Epidermal melanocyte (primary cell): ENCODE measurements around the gene ALDH4A1.

Source experiments
- DNase-seq: peaks from one replicate; pipeline ENCODE4 v3.0.0; 2011; ENCODE audit warnings: low spot score; ENCODE audit not compliant: insufficient read length

Gene ALDH4A1

DNA sequence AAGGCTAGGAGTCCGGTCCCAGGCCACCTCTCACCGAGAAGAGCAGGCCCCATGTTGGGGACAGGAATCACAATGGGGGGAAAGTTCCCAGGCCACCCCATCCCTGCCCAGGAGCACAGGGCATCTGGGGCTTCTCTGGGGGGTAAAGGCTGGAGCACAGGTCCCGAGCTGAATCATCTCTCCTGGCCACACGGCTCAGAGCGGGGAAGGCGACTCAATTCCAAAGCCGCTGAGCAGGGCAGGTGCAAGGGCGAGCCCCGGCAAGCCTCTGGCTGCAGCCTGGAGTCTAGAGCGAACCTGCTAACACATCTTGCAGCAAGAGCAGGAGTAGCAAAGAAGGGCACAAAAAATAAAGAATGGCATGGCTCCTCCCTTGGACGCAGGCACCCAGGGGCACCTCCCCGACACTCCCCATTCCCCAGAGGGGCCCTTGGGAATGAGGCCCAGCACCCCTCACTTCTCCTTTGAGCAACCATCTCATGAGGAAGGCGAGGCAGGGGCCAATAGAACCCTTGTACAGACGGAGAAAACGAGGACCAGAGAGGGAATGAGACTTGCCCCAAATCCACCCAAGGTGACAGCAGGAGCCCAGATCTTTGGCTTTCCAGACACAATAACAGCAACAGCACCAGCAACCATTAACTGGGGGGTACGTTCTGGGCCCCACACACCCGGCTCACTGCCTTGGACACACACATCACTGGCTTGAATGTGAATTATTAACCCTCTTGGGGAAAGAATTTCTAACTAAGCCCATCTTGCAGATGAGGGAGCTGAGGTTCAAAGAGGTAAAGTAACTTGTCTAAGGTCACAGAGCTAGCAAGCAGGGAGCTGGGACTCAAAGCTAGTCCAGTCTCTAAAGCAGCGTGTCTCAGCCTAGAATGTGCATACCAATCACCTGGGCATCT lies 20.7 kb upstream of the ALDH4A1 start:
- DNase-seq, result no peak

DNA sequence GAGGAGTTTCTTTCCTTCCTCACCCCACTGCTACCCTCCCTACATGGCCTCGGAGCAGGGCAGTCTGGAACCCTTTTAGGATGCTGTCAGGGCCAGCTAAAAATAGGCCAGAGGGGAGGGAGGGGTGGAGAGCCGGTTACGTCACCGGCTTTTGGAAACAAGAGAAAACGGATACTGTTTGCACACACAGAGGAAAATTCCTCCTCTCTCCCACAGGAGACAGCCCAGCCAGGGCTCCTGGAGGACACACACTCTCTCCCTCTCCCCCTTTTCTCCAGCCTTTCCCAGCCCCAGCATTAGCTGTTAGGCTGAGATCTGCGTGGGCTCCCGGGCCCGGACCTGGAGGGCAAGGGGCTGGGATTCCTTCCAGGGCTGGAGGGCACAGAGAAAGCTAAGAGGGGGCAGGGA lies 20.0 kb upstream of the ALDH4A1 start:
- DNase-seq, result peak; percentile 93

DNA sequence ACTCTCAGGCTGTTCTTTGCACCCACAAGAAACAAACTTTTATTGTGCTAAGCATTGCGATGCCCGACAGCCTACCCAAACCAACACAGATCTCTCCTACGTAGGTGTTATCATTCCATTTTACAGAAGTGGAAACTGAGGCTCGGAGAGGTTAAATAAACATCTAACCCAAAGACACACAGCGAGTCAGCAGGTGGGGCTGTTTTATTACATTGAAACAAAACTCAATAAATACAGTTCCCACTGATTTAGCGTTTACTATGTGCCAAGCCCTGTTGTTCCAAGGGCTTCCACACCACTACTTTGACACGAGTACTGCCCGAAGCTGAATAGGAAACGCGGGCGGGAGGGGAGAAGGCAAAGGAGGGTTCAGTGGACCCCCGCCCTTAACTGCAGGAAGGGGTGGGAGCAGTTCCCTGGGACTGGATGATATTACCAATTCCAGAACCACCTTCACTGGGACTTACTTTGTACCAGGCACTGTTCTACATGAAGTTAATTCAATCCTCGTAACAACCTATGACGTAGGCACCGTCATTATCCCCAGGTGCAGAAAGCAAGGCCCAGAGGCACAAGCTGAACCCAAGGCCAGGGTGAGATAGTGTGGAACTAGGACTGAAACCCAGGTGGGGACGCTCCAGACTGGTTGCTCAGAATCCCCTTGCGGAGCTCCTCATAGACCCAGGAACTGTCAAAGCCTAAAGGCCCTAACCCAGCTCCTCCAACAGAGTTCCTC lies 19.3 kb upstream of the ALDH4A1 start:
- no peak for DNase-seq

DNA sequence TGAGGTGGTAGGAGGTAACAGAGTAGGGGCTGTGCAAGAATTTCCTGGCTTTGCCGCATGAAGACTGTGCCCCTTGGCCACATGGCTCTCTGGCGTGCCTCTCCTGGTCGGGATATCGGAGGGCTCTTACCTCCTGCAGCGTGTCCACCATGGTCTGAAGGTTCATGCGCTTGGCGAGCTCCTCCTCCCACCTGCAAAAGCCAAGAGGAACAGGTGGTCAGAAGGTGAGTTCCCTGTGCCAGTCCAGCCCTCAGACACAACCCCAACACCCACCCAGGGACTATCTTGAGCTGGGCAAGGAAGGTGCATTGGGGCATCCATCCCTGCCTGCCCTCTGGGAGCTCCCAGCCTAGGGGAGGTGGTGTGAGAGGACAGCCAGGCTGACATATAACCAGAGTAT lies 18.6 kb upstream of the ALDH4A1 start:
- no peak for DNase-seq

DNA sequence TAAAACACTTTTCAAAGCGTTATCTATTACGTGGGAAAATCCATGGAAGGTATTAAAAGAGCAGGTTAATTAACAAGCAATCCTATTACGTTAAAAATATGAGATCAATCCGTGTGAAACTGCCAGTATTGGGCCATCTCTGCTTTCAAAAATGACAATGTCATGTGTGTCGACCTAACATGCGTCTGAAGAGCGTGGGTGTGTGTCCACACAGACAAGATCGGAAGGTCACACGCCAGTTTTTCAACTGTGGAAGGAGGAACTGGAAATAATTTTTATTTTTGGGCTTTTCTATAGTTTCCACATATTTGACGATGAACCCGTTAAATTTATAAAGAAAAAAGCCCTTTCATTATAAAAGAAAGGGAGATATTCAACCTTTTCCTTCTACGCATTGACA lies 17.6 kb upstream of the ALDH4A1 start:
- DNase-seq, result no peak

DNA sequence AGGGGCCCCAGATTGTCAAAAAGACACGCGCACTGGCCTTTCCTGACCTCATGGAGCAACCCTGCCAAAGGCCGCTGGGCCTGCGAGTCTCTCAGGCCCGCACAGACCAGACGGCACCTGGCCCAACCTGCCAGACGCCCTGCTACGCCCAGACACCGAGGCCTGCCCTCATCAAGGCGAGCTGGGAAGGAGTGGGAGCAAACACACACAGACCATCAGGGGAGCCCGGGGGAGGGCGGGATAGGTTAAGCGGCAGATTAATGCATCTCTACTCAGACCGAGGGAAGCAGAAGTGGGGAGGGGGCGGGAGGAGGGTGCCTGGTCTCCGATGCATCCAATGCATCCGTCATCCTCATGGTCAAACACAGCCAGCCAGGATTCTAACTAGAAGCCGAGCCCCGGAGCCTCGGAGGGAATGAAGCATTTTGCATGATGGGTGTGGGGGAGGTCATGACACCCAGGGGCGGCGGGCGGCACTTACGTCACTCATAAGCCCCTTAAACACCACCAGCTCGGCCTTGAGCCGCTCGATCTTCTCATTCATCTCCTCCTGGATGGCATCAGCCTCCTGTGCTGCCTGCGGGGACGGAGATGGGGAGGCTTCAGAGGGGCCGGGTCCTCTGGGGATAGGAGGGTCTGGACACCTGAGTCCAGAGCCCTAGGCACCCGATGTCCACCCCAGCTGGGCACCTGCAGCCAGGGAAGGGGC lies 17.0 kb upstream of the ALDH4A1 start:
- no peak for DNase-seq

DNA sequence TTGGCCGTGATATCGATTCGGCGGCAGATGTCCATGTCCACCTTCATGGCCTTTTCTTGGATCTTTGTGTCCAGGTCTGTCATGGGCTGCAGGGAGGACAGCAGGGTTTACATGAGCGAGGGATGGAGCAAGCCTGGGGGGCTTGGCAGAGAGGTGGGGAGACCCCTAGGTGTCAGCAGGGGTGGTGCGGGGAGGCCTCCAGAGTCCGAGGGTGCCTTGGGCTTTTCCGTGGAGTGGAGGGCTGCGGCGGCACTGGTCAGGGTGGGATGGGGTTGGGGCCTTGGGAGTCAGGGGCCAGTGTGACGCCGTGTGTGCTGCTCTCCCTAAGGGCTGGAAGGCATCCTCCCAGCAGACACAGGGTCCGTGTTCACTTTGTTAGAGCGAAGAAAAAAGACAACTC lies 16.1 kb upstream of the ALDH4A1 start:
- no peak for DNase-seq

DNA sequence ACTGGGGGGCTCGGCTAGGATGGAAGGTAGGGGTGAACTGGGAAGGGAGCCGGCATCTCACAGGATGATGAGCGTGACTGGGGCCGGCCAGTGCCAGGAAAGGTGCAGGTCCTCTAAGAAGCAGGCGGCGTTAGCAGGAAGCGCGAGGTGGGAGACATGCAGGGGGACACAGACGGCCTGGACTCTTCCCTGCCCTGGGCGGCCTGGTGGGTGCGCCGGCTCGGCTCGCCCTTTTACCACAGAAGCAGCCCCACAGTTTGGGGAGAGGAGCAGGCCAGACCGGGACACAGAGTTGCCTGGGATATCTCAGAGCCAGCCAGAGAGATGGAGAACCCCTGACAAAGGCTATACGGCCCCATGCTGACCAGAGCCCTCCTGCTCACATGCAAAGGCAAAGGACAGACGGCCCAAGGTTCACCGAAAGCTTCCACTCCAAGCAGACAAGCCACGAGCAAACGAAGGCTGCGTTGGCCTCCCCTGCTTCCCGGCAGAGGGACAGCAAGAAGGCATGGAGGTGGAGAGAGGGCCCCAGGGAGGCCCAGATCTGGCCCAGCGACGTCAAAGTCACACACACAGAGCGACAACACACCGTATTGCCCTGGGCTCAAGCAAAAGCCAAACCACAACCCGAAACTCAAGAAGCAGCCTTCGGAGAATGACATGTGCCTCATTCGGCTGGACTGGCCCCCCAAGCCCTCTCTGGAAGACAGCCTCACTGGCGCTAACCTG lies 14.9 kb upstream of the ALDH4A1 start:
- no peak for DNase-seq

DNA sequence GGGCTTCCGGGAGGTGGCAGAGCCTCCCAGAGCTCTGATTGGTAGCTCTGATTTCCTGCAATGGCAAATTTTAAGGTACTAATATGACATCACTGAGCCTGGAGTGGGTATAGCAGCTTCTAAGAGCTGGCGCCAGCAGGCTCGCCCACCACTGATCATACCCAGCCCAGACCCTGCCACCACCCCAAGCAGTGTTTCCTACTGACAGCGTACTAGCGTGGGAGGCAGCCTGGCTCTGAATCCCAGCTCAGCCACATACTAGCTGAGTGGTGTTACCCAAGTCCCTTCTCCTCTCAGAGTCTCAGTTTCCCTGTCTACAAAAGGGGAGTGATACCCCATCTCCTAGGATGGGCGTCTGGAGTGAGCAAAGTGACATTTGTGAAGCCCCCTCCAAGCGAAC lies 13.0 kb upstream of the ALDH4A1 start:
- no peak for DNase-seq

DNA sequence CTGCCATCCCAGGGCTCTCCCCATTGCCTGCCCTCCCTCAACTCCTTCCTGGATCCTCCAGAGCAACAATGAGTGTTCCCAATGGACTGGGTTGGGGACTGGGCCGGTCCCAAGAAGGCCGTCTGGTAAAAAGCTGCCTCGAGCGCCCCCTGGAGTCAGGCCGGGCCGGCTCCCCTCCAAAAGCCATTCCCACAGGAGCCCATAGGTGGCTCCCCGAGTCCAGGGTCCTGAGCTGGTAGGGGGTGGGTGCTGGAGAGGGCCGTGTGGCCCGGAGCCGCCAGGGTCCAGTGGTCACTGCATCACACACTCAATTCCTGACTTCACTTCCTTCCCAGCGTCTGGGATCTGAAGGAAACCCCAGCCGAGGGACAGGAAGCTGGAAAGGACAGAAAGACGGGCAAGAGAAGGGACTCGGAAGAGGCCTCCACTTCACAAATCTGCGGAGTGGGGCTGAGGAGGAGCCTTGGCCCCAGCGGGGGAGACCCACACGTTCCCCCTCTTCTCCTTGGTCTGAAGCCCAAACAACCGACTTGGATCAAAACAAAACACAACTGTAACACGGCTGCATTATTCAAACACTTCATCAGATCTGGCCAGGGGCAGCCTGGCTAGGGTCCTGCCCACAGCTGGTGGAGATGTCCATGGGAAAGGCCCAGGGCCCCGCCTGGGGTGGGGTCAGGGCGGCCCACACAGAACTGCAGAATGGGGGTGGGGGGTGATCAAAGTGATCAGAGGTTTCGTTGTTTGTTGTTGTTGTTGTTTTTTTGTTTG lies 10.9 kb upstream of the ALDH4A1 start:
- peak; percentile 95 for DNase-seq

DNA sequence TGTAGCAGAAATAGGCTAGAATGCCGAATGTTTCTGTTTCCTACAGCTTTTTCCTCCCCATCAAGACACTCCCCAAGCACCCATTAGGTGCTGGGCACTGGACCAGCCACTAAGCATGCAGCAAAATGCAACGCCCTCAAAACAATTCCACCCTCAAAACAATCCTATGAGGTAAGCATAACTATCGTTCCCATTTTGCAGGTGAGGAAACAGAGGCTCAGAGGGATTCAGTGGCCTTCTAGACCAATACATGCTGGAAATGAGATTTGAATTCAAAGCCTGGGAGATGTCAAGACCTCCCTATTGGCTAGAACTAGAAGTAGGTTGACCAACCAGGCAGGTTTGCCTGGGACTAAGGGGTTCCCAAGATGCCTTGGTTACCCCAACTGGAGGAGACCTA lies 10.2 kb upstream of the ALDH4A1 start:
- DNase-seq, result no peak

DNA sequence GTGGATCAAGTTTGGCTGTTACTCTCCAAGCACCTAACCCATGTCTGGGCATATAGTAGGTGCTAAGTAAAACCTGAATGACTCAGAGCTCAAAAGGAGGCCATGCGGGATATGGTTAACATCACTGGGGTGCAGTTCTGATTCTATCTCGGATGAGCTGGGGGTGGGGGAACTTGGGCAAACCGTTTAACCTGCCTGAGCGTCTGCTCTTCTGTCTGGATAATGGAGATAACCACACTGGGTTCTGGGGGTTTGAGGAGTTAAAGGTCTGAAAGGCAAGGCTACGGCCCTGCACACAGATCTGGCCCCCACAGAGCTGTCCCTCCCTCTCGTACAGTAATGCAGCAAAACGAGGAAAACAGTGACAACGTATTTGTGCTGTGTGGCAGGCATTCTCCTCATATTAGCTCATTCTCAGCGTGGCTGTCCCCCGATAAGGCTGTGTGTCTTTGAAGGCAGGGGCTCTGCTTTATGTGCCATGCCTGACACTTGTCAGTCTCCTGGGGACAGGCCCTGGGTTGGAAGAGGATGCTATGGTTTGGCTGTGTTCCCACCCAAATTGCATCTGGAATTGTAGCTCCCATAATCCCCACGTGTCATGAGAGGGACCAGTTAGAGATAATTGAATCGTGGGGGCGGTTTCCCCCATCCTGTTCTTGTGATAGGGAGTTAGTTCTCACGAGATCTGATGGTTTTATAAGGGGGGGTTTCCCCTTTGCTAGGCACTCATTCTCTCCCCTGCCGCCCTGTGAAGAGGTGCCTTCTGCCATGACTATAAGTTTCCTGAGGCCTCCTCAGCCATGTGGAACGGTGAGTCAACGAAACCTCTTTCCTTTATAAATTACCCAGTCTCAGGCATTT lies 6.8 kb upstream of the ALDH4A1 start:
- no peak for DNase-seq

DNA sequence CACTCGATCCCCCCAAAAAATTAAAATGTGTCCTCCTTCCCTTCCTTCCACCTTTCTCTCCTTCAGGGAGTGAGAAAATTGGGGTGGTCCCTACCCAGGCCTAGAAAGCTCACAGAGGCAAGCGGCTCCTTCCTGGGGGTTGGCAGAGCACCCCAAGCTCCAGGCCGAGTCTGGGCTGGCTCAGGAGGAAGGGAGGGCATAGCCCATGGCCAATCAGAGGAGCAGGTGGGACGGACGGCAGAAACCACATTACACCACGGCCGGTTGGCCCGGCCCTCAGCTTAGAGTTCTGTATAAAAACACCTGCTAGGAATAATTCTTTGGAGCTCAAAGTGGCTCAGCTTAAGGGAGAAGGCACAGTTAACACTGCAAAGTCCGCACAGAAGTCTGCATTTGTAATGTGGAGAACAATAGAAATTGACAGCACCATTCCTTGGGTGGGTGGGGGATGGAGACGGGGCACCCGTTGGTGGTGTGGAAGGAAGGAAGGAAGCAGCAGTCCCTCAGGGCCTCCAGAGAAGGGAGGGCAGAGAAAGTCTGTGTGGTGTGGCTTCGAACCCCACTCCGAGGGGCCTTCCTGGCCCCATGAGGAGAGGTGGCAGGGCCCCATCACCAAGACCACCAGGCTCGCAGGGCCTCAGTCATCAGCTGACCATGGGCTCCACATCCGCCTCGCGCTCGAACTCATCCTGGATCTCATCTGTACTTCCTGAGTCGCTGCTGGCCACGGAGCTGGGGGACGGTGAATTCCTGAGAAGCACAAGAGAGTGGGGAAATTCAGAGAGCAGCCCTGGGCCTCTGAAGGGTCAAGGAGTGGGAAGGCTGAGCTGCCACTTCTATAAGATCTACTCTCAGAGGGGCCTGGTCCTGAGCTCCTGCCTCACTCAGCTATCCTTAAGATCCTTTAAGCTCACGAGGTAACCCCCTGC lies 5.8 kb upstream of the ALDH4A1 start:
- DNase-seq, result no peak

DNA sequence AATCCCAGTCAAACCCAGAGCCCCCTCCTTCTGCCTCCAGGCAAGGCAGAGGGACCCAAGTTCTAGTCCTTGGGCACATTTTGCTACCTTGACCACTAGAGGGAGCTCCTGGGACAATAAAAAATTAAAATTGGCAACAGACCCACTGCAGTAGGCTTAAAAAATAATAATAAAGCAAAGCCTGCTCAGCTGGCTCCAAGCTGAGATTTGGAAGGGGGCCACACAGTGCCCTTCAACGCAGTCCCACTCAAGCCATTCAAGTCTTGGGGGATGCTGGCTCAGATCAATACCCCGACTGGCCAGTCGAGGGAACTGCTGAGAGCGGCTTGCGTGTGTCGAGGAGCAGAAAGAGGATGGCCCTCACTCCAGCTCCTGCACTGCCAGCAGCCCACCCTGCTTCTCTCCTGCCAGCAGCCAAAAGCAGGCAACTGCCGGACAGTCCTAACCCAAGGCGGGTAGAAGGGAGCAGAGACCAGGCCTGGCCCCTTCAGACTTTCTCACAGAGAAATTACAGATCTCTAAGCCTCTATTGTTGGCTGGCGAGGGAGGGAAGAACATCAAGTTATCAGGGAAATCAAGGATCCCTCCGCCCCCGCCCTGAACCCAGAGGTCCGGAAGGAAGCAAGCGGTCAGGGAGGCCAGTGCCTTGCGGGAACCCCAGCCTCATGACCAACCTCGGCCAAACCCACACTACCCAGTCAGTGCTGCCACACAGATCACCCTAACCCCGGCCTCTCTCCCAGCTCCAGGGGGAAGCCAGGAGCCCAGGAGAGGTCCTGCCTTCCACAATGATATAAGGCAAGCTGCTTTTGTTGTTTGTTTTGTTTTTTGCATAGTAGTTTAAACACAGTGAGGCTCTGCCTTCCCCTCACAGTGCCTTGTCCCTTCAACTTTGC lies 4.9 kb upstream of the ALDH4A1 start:
- DNase-seq, result peak; percentile 52

DNA sequence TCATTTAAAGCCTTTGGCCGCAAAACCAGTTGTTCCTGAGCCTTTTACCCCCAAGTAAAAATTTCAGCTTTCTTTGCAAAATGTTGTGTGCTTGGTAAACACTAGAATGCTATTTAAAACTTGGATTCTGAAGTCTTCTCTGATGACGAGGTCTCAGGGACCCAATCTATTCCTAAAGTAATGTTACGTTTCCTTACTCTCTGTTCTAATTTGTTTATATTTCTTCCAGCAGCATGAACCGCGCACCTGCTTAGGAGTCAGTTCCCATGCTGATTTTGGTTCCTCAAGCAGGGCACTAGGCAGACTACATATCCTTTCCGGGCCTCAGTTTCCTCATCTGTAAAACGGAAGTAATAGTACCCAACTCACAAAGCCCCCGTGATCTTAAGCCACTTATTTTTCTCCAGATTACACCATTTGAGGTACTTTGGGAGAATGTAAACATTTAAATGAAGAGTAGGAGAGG lies 969 bp upstream of the ALDH4A1 start:
- no peak for DNase-seq

DNA sequence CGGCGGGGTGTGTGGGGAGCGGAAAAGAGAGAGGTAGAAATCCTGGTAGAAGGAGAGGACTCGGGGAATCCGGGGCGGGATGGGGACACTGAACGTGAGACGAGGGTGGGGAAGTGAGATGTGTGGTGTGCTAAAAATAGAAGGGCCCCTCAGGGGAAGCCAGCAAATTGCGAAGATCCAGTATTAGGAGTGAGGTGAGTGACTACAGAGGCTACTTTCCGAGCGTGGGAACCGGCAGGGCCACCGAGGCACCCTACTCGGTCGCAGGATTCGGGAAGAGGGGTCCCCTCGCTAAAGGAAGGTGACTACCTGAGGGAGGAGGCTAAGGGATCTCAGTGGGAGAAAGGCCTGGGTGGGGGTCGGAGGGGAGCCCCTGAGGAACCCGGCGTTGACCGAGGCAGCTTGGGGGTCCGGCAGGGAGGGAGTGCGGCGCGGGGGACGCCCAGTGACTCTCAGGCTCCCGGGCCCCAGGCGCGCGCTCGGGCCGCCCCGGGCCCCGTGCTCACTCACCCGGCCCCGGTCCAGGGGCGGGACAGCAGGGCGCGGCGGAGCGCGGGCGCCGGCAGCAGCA lies 318 bp downstream of the ALDH4A1 start:
- DNase-seq, result no peak
